ENCODE data around the gene SHISA7. TPM values are rescaled to one million over a fixed set of nuclear protein-coding genes. Genes with fewer than 3 reads are reported as not detected.

The SHISA7 gene
- total and polyA plus RNA-seq, 2 of the 4 experiments (the other 2 are of a cell fraction), result not detected

DNA sequence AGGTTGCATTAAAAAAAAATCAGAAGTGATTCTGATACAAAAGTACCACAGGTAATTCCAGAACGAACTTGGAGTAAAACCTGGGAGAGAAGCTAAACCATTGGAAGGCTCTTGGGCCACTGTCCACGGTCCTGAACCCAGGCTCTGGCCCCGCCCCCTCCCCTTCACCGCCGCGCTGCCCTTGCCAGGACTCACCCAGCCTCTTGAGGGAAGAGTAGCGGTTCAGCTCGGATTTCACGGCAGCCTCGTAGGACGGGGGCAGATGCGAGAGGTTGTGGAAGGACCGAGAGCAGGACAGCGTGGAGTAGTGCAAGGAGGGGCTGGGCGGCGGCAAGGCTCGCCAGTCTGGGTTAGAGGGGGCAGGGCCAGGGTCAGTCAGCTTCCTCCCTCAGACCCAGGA lies 5.7 kb downstream of the SHISA7 start:
- Histone ChIP-seq H2BK15ac (ENCODE audit: low read depth, low read length) (no peak overlapping the region), H3K9ac (ENCODE audit: low read depth, low read length) (no peak overlapping the region), H2BK120ac (ENCODE audit: low read depth, low read length) (no peak overlapping the region), H3K23ac (ENCODE audit: low read depth, low read length) (no peak overlapping the region), H3K4me1 (ENCODE audit: control insufficient read depth, insufficient read depth, low read length) (no peaks in the 10 kb centered on the region), H4K91ac (ENCODE audit: insufficient read depth, low read depth, low read length) (no peak overlapping the region), H3K56ac (ENCODE audit: extremely low read depth, insufficient read depth, low read length) (no peak overlapping the region), H2BK20ac (ENCODE audit: low read depth, low read length) (no peak overlapping the region), H3K4ac (ENCODE audit: low read depth, low read length) (no peak overlapping the region), H3K9me1 (ENCODE audit: insufficient read depth, low read length) (peaks cover 11% of the 10 kb centered on the region), H4K20me1 (ENCODE audit: insufficient read depth, low read length) (no peaks in the 10 kb centered on the region; the same call in 1 of the 2 replicates), H2AK9ac (replicated peaks; ENCODE audit: low read depth, low read length, poor library complexity) (peak overlapping the region; percentile 52), H3K4me2 (ENCODE audit: low read depth, low read length) (no peak overlapping the region), H2AFZ (replicated peaks; ENCODE audit: low read length, poor library complexity) (peak overlapping the region; percentile 67), H3K9me3 (ENCODE audit: control insufficient read depth, insufficient read depth, low read length) (peaks cover 2% of the 10 kb centered on the region; the same call in 1 of the 2 replicates), H2BK5ac (ENCODE audit: low read depth, low read length, poor library complexity, severe bottlenecking) (no peak overlapping the region), H3K79me1 (ENCODE audit: low read depth in 1 of 2, low read length in 2 of 2) (no peaks in the 10 kb centered on the region), H3K36me3 (ENCODE audit: control insufficient read depth, insufficient read depth, low read length) (no peaks in the 10 kb centered on the region), H4K5ac (ENCODE audit: low read depth, low read length) (no peak overlapping the region), H3K4me3 (ENCODE audit: insufficient read depth, low read depth, low read length) (no peak overlapping the region), H3K18ac (ENCODE audit: low read depth, low read length) (no peak overlapping the region), H3K14ac (replicated peaks; ENCODE audit: low read depth, low read length) (no peak overlapping the region), H3K27ac (ENCODE audit: insufficient read depth, low read length) (no peak overlapping the region), H4K8ac (ENCODE audit: low read depth in 2 of 2, low read length in 2 of 2) (no peak overlapping the region), H3K27me3 (ENCODE audit: control insufficient read depth, insufficient read depth, low read length) (peaks cover 44% of the 10 kb centered on the region), H2AK5ac (ENCODE audit: low read depth, low read length) (no peak overlapping the region)
- in situ Hi-C loops (cut with MboI; ENCODE audit: low sequenced_read_pairs) (no loop called here), intact Hi-C loops (cut with micrococcal nuclease) (loop anchor here (5.0 kb wide), 1 partner anchor 220 kb away; no protein-coding TSS in a partner anchor), dilution Hi-C loops (cut with HindIII; ENCODE audit: low sequenced_read_pairs, unreplicated experiment) (no loop called here)
- POLR2A ChIA-PET (ENCODE audit: unreplicated experiment), result interaction anchor here (1.1 kb wide), 1 partner anchor 30 kb away, joined by 6 read pairs; the partner anchor contains the start of gene UBE2S
- DNase-seq (peak; percentile 56), ATAC-seq (ENCODE audit: low read depth) (peak; percentile 99)
- CTCF ChIA-PET, result interaction anchor here (0.9 to 1.1 kb wide), 2 partner anchors 19 to 296 kb away, joined by 5 to 8 read pairs; no protein-coding TSS in a partner anchor
- BruUV-seq (replicated peaks), result no TSS peak
- no CpG with 5 or more reads among the region's 17 CpGs for WGBS, 2 experiments (ENCODE audit: extremely low coverage in 2 of 2, insufficient read length in 1 of 2)
- TF ChIP-seq FOS (IDR thresholded peaks at IDR 0.05; ENCODE audit: low read depth, low read length), result no peak
- no peak for TF ChIP-seq RAD21 (IDR thresholded peaks at IDR 0.05; ENCODE audit: low read length)
- TF ChIP-seq CHD1 (IDR thresholded peaks at IDR 0.05; ENCODE audit: low read depth, low read length), result no peak
- TF ChIP-seq, protein P1, sequence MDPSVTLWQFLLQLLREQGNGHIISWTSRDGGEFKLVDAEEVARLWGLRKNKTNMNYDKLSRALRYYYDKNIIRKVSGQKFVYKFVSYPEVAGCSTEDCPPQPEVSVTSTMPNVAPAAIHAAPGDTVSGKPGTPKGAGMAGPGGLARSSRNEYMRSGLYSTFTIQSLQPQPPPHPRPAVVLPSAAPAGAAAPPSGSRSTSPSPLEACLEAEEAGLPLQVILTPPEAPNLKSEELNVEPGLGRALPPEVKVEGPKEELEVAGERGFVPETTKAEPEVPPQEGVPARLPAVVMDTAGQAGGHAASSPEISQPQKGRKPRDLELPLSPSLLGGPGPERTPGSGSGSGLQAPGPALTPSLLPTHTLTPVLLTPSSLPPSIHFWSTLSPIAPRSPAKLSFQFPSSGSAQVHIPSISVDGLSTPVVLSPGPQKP (IDR thresholded peaks at IDR 0.05; ENCODE audit: borderline replicate concordance, low read depth, low read length), result no peak
- TF ChIP-seq MXI1 (IDR thresholded peaks at IDR 0.05; ENCODE audit: borderline replicate concordance, low read depth, low read length), result 0 out of 2 replicates have a peak, but pooled peaks have one; percentile 35
- no peak for TF ChIP-seq RFX5 (IDR thresholded peaks at IDR 0.05; ENCODE audit: low read depth, low read length)
- TF ChIP-seq MAZ (IDR thresholded peaks at IDR 0.05; ENCODE audit: borderline replicate concordance, low read depth, low read length), result peak; percentile 50; the same call in 1 of the 2 replicates
- TF ChIP-seq MAFK (IDR thresholded peaks at IDR 0.05; ENCODE audit: low read depth, low read length), result no peak
- TF ChIP-seq, protein P2, sequence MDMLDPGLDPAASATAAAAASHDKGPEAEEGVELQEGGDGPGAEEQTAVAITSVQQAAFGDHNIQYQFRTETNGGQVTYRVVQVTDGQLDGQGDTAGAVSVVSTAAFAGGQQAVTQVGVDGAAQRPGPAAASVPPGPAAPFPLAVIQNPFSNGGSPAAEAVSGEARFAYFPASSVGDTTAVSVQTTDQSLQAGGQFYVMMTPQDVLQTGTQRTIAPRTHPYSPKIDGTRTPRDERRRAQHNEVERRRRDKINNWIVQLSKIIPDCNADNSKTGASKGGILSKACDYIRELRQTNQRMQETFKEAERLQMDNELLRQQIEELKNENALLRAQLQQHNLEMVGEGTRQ (IDR thresholded peaks at IDR 0.05; ENCODE audit: low read depth, low read length), result no peak
- TF ChIP-seq SMC3 (IDR thresholded peaks at IDR 0.05; ENCODE audit: low read depth, low read length), result no peak
- no peak for TF ChIP-seq POLR2A (IDR thresholded peaks at IDR 0.05; ENCODE audit: low read depth, low read length)
- TF ChIP-seq RCOR1 (IDR thresholded peaks at IDR 0.05; ENCODE audit: insufficient replicate concordance, low read length), result no peak

Measured in IMR-90 (cell line).